Endothelial cell (in vitro differentiated cells): ENCODE results near the gene BSCL2. TPM values are rescaled to one million over a fixed set of nuclear protein-coding genes. Genes with fewer than 3 reads are reported as not detected.

Experiments
- DNase-seq: peaks from one replicate; pipeline ENCODE4 v3.0.0; 2021; ENCODE audit warnings: low spot score
- H3K27ac Mint-ChIP-seq: one replicate; pipeline ENCODE4 v1.8.0; 2021; ENCODE audit warnings: mixed read lengths, inconsistent platforms; ENCODE audit not compliant: unreplicated experiment
- H3K27me3 Mint-ChIP-seq: one replicate; pipeline ENCODE4 v1.8.0; 2021; ENCODE audit warnings: mild to moderate bottlenecking, moderate library complexity, mixed read lengths, inconsistent platforms; ENCODE audit not compliant: unreplicated experiment
- H3K36me3 Mint-ChIP-seq: one replicate; pipeline ENCODE4 v1.8.0; 2021; ENCODE audit warnings: mild to moderate bottlenecking, low read depth, mixed read lengths, inconsistent platforms; ENCODE audit not compliant: unreplicated experiment
- H3K4me1 Mint-ChIP-seq: one replicate; pipeline ENCODE4 v1.8.0; 2021; ENCODE audit warnings: mild to moderate bottlenecking, mixed read lengths, inconsistent platforms; ENCODE audit not compliant: unreplicated experiment
- H3K4me3 Mint-ChIP-seq: one replicate; pipeline ENCODE4 v1.8.0; 2021; ENCODE audit warnings: mild to moderate bottlenecking, mixed read lengths, inconsistent platforms; ENCODE audit not compliant: unreplicated experiment
- H3K9me3 Mint-ChIP-seq: one replicate; pipeline ENCODE4 v1.8.0; 2021; ENCODE audit warnings: mixed read lengths, inconsistent platforms; ENCODE audit not compliant: unreplicated experiment
- CTCF ChIP-seq: fragments of 200-600 bp; sonication (generic); IDR thresholded peaks from one replicate; pipeline ENCODE4 v1.5.0; 2021; ENCODE audit warnings: antibody characterized with exemption; ENCODE audit not compliant: unreplicated experiment
- total RNA-seq: library from RNA; stranded (reverse); fragmentation: NEBNext Ultra II Directional; extraction: Animal tissue kit (Norgen Biotek cat#: 25700); gene quantifications from one replicate; pipeline ENCODE4 v1.2.1, GENCODE V29; 2021; ENCODE audit not compliant: unreplicated experiment

Gene BSCL2
- total RNA-seq, 1 donor from 2014 or later: 53.6 TPM

GRCh38 chr11:62671608-62672389 is 35.4 kb downstream of the BSCL2 start, which contains the start of the genes LBHD1 and UQCC3:
Gene LBHD1 (minus strand): TSS chr11:62672267. CDS start chr11:62670031, 2,236 bp downstream.
Gene UQCC3 (plus strand): TSS chr11:62671673. CDS start chr11:62671746, 73 bp downstream.
- peak within 1 kb of the TSS; percentile 95 for H3K4me3 Mint-ChIP-seq
- H3K9me3 Mint-ChIP-seq: no peaks in the 10 kb centered on the region
- H3K4me1 Mint-ChIP-seq: peaks cover 22% of the 10 kb centered on the region
- peaks cover 8% of the 10 kb centered on the region for H3K27me3 Mint-ChIP-seq
- peaks cover 19% of the 10 kb centered on the region for H3K36me3 Mint-ChIP-seq
- H3K27ac Mint-ChIP-seq: peak within 1 kb of the TSS; percentile 94
- TF ChIP-seq CTCF: no peak
- peak; percentile 68 for DNase-seq

- DNase-seq: no peak
- Mint-ChIP-seq H3K27me3 (peaks cover 8% of the 10 kb centered on the region), H3K27ac (peak overlapping the region; percentile 94), H3K36me3 (peaks cover 15% of the 10 kb centered on the region), H3K4me3 (peak overlapping the region; percentile 95), H3K4me1 (peaks cover 28% of the 10 kb centered on the region), H3K9me3 (no peaks in the 10 kb centered on the region)
- TF ChIP-seq CTCF: no peak
Observed at GRCh38 chr11:62671236-62671607, 36.0 kb downstream of the BSCL2 start.

GRCh38 chr11:62669420-62670161 is 37.6 kb downstream of the BSCL2 start:
- DNase-seq: no peak
- H3K27me3 Mint-ChIP-seq: peaks cover 6% of the 10 kb centered on the region
- peaks cover 32% of the 10 kb centered on the region for H3K4me1 Mint-ChIP-seq
- H3K4me3 Mint-ChIP-seq: no peak overlapping the region
- no peaks in the 10 kb centered on the region for H3K9me3 Mint-ChIP-seq
- no peak for TF ChIP-seq CTCF
- H3K27ac Mint-ChIP-seq: peak overlapping the region; percentile 51
- H3K36me3 Mint-ChIP-seq: peaks cover 8% of the 10 kb centered on the region

- peaks cover 7% of the 10 kb centered on the region for H3K36me3 Mint-ChIP-seq
- TF ChIP-seq CTCF: no peak
- H3K9me3 Mint-ChIP-seq: no peaks in the 10 kb centered on the region
- H3K27me3 Mint-ChIP-seq: peaks cover 4% of the 10 kb centered on the region
- DNase-seq: no peak
- H3K4me3 Mint-ChIP-seq: no peak overlapping the region
- no peak overlapping the region for H3K27ac Mint-ChIP-seq
- H3K4me1 Mint-ChIP-seq: peaks cover 29% of the 10 kb centered on the region
Observed at GRCh38 chr11:62667460-62667859, 39.8 kb downstream of the BSCL2 start.
